ENCODE measurements around the gene PHYH.

PHYH gene

DNA sequence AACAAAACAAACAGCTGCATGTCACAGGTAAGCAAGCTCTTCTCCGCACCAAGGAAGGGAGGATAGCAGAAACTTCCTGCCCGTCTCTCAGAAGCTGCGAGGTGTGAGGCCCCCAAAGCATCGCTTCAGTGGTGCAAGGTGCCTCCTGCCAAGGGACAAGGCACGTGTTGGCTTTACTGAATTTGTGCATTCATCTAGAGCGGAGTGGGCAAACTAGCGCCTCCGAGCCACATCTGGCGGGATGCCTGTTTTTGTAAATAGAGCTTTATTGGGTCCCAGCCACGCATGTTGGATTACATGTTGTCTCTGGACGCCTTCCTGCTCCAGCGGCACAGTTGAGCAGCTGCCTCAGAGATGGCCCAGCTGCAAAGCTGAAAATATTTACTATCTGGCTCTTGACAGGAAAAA, 27.7 kb downstream of the PHYH start:
- DNase-seq (ENCODE audit: low read depth) = peak; percentile 12
- no peak for TF ChIP-seq CTCF (IDR thresholded peaks at IDR 0.05; ENCODE audit: low read depth, low read length, missing control alignments)
- no peak overlapping the region; the same call in 1 of the 2 replicates for H3K4me3 ChIP-seq (ENCODE audit: low read depth, low read length)

GRCh38 chr10:13271552-13272163, 28.2 kb downstream of the PHYH start:
- TF ChIP-seq CTCF (IDR thresholded peaks at IDR 0.05; ENCODE audit: low read depth, low read length, missing control alignments) = peak; percentile 88
- H3K4me3 ChIP-seq (ENCODE audit: low read depth, low read length) = peak overlapping the region; percentile 9
- peak; percentile 26 for DNase-seq (ENCODE audit: low read depth)

DNA sequence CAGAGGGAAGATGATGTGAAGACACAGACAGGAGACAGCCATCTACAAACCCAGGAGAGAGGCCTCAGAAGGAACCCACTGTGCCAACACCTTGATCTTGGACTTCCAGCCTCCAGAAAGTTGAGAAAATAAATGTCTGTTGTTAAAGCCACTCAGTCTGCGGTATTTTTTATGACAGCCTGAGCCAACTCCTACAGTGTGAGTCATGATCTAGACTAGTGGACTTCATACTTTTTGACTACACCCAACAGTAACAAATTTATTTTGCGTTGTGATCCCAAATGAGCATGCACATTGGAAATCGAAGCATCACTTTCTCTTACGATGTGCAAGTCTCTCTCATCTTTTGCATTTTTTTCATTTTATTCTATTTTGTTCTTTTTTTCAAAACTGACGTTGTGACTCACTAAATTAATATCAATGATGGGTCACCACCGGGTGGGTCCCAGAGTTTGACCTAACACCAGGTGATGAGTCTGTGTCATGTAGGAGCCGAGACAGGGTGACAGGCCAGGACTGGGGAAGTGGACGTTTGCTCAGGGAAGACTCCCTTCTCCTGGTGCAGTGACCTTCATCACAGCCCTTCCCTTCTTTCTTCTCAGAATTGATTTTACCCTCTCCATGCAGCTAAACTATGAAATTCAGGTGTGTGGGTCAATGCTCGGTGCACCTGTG, 28.9 kb downstream of the PHYH start:
- no peak for DNase-seq (ENCODE audit: low read depth)
- no peak overlapping the region for H3K4me3 ChIP-seq (ENCODE audit: low read depth, low read length)
- no peak for TF ChIP-seq CTCF (IDR thresholded peaks at IDR 0.05; ENCODE audit: low read depth, low read length, missing control alignments)

- TF ChIP-seq CTCF (IDR thresholded peaks at IDR 0.05; ENCODE audit: low read depth, low read length, missing control alignments) = no peak
- no peak for DNase-seq (ENCODE audit: low read depth)
- no peak overlapping the region for H3K4me3 ChIP-seq (ENCODE audit: low read depth, low read length)
These were observed 31.0 kb downstream of the PHYH start for GRCh38 chr10:13268841-13269240.

DNA sequence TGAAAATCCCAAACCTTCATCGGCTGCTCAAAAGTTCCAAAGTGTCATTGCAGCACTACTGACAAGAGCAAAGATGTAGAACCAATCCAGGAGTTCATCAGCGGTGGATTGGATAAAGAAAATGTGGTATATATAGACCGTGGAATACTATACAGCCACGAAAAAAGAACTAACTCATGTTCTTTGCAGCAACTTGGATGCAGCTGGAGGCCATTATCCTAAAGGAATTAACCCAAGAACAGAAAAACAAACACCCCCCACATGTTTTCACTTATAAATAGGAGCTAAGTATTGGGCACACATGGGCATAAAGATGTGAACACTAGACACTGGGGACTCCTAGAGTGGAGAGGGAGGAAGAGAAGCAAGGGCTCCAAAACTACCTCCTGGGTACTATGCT, 31.6 kb downstream of the PHYH start:
- no peak for TF ChIP-seq CTCF (IDR thresholded peaks at IDR 0.05; ENCODE audit: low read depth, low read length, missing control alignments)
- no peak overlapping the region for H3K4me3 ChIP-seq (ENCODE audit: low read depth, low read length)
- DNase-seq (ENCODE audit: low read depth) = no peak

DNA sequence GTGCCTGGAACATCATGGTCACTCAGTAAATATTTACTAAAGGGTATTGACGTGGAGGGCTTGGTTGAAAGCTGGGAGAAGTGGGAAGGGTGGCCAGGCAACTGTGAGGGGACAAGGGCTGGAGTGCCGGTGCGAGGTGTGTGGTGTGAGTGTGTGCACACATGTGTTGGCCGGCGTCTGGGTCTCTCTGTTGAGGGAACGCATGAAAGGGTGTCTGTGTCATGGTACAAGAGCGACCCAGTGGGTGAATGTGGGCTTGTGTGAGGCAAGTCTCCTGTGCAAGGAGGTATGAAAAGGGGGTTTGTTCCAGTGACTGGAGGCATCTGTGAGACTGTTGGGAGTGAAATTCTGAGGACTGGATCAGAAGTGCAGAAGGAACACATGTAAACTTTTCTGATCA, 36.3 kb downstream of the PHYH start:
- no peak overlapping the region for H3K4me3 ChIP-seq (ENCODE audit: low read depth, low read length)
- no peak for TF ChIP-seq CTCF (IDR thresholded peaks at IDR 0.05; ENCODE audit: low read depth, low read length, missing control alignments)
- no peak for DNase-seq (ENCODE audit: low read depth)

- no peak for DNase-seq (ENCODE audit: low read depth)
- TF ChIP-seq CTCF (IDR thresholded peaks at IDR 0.05; ENCODE audit: low read depth, low read length, missing control alignments) = no peak
- no peak overlapping the region for H3K4me3 ChIP-seq (ENCODE audit: low read depth, low read length)
These were observed 37.4 kb downstream of the PHYH start for GRCh38 chr10:13262433-13262832.
